Panc1 (cell line): Measurements from ENCODE around the gene NDUFS4. TPM values are rescaled to one million over a fixed set of nuclear protein-coding genes. Genes with fewer than 3 reads are reported as not detected.

Experiments used
- ATAC-seq: fragments of 200-7000 bp; cut with Tn5 transposase; 2 replicates; pipeline ENCODE4 v1.9.1; 2020; ENCODE audit warnings: mild to moderate bottlenecking, moderate library complexity
- BruUV-seq: library from RNA; stranded (reverse); fragments of 400-500 nt; replicated peaks from 2 replicates; lab custom pipeline; 2021; lab: Mats Ljungman, UMichigan
- CTCF ChIA-PET: fragments of 300-600 bp; sonication (Branson Sonifier 250); formaldehyde crosslinking; loops from one replicate; lab custom pipeline; 2022; ENCODE audit warnings: antibody characterized with exemption; lab: Charles Lee
- POLR2A ChIA-PET: fragments of 300-600 bp; sonication (Branson Sonifier 250); formaldehyde crosslinking; loops from one replicate; lab custom pipeline; 2022; ENCODE audit warnings: antibody characterized with exemption; lab: Charles Lee
- DNase-seq: peaks from one replicate; pipeline ENCODE4 v3.0.0-alpha.2; 2010; ENCODE audit warnings: low read depth, low spot score
- H3K27ac ChIP-seq: 2 replicates; pipeline ENCODE4 v1.5.1; 2011; ENCODE audit warnings: mild to moderate bottlenecking, low read length, inconsistent platforms
- H3K27me3 ChIP-seq: fragments of 200-500 bp; sonication (Bioruptor generic); 2 replicates; pipeline ENCODE4 v1.6.0; 2014; ENCODE audit warnings: low read length, inconsistent platforms; ENCODE audit not compliant: control insufficient read depth, insufficient read depth
- H3K36me3 ChIP-seq: fragments of 200-500 bp; sonication (Bioruptor generic); 2 replicates; pipeline ENCODE4 v1.5.1; 2014; ENCODE audit warnings: inconsistent platforms, mild to moderate bottlenecking, low read length, moderate library complexity; ENCODE audit not compliant: control insufficient read depth, insufficient read depth
- H3K4me1 ChIP-seq: 2 replicates; pipeline ENCODE4 v1.5.1; 2011; ENCODE audit warnings: inconsistent platforms, mild to moderate bottlenecking, low read length, moderate library complexity; ENCODE audit not compliant: control insufficient read depth, insufficient read depth
- H3K4me3 ChIP-seq, 2 experiments: 2 replicates each; pipeline ENCODE4 v1.5.1; 2011 to 2012; ENCODE audit warnings: low read depth in 2 of 2, low read length in 2 of 2, mild to moderate bottlenecking in 2 of 2, inconsistent platforms in 1 of 2, moderate library complexity in 1 of 2
- H3K9me3 ChIP-seq: fragments of 200-500 bp; sonication (Bioruptor generic); 2 replicates; pipeline ENCODE4 v1.5.1; 2014; ENCODE audit warnings: low read depth, mild to moderate bottlenecking, inconsistent platforms, low read length, moderate library complexity; ENCODE audit not compliant: control insufficient read depth, insufficient read depth
- POLR2AphosphoS5 ChIP-seq: IDR thresholded peaks from 2 replicates; pipeline ENCODE4 v1.6.1; 2012; ENCODE audit warnings: mild to moderate bottlenecking, low read depth, low read length, moderate library complexity
- SIN3A ChIP-seq: IDR thresholded peaks from 2 replicates; pipeline ENCODE4 v1.6.1; 2012; ENCODE audit warnings: low read depth, mild to moderate bottlenecking, low read length, moderate library complexity, borderline replicate concordance; ENCODE audit not compliant: insufficient read depth
- TCF7L2 ChIP-seq: IDR thresholded peaks from 2 replicates; pipeline ENCODE4 v1.6.1; 2011; ENCODE audit warnings: mild to moderate bottlenecking, low read depth, low read length, inconsistent platforms
- in situ Hi-C: cut with HindIII; loops from 2 replicates; pipeline ENCODE4 v1.10.0; 2016; ENCODE audit warnings: low sequenced_read_pairs, low pct_unique_long_range_greater_than_20kb
- intact Hi-C: fragments of 100-400 bp; cut with micrococcal nuclease; formaldehyde crosslinking; loops from one replicate; pipeline ENCODE4 v1.10.0; 2022; ENCODE audit not compliant: unreplicated experiment
- total RNA-seq: library from RNA; stranded (reverse); gene quantifications from one replicate; pipeline ENCODE4 v1.2.1, GENCODE V29; 2021; ENCODE audit not compliant: unreplicated experiment
- TF ChIP-seq, protein P1 (sequence below), 2 experiments: IDR thresholded peaks; 2 replicates each; pipeline ENCODE4 v1.6.1; 2011 to 2012; ENCODE audit warnings: low read depth in 2 of 2, control low read depth in 1 of 2, low read length in 1 of 2, mild to moderate bottlenecking in 1 of 2, moderate library complexity in 1 of 2; ENCODE audit not compliant: insufficient read depth in 1 of 2
- TF ChIP-seq, protein P2 (sequence below): fragments of 450-650 bp; IDR thresholded peaks from 2 replicates; pipeline ENCODE4 v1.5.1; 2017; ENCODE audit warnings: mild to moderate bottlenecking

Gene NDUFS4
- total RNA-seq, 1 experiment from 2014 or later: 86.2 TPM

DNA sequence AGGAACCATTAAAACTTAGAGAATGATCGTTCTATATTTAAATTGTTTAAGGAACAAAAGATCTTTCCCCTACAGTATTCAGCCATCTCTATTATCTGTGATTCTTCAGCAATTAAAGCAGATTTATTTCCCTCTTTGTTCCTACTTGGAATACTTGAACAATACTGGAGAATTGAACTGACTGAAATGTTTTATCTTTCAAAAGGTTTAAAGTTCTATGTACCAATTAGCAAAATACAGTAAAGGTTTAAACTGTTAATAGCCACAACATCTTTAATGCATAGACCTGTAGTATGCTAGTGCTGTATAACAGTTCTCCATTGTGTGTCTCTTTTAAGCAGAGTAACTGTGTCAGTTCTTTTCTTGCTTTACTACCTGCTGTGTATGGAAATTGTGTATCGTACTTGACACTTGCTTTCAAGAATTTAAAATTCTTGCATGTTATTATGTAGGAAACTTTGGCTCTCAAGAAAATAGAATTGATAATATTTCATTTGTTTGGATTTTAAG lies 54.0 kb downstream of the NDUFS4 start:
- Histone ChIP-seq H3K36me3 (no peaks in the 10 kb centered on the region), H3K27me3 (no peaks in the 10 kb centered on the region), H3K9me3 (no peaks in the 10 kb centered on the region), H3K4me3 (no peak overlapping the region), H3K27ac (no peak overlapping the region), H3K4me1 (no peaks in the 10 kb centered on the region)
- ATAC-seq (no peak), DNase-seq (no peak)
- no TSS peak for BruUV-seq
- CTCF ChIA-PET: no interaction called here
- no peak for TF ChIP-seq POLR2AphosphoS5
- TF ChIP-seq, protein P1, sequence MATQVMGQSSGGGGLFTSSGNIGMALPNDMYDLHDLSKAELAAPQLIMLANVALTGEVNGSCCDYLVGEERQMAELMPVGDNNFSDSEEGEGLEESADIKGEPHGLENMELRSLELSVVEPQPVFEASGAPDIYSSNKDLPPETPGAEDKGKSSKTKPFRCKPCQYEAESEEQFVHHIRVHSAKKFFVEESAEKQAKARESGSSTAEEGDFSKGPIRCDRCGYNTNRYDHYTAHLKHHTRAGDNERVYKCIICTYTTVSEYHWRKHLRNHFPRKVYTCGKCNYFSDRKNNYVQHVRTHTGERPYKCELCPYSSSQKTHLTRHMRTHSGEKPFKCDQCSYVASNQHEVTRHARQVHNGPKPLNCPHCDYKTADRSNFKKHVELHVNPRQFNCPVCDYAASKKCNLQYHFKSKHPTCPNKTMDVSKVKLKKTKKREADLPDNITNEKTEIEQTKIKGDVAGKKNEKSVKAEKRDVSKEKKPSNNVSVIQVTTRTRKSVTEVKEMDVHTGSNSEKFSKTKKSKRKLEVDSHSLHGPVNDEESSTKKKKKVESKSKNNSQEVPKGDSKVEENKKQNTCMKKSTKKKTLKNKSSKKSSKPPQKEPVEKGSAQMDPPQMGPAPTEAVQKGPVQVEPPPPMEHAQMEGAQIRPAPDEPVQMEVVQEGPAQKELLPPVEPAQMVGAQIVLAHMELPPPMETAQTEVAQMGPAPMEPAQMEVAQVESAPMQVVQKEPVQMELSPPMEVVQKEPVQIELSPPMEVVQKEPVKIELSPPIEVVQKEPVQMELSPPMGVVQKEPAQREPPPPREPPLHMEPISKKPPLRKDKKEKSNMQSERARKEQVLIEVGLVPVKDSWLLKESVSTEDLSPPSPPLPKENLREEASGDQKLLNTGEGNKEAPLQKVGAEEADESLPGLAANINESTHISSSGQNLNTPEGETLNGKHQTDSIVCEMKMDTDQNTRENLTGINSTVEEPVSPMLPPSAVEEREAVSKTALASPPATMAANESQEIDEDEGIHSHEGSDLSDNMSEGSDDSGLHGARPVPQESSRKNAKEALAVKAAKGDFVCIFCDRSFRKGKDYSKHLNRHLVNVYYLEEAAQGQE (IDR thresholded peaks at IDR 0.05; ENCODE audit: insufficient read depth in 1 of 2, low read depth in 2 of 2, low read length in 1 of 2): no peak
- TF ChIP-seq SIN3A: no peak
- TF ChIP-seq TCF7L2: no peak
- TF ChIP-seq, protein P2, sequence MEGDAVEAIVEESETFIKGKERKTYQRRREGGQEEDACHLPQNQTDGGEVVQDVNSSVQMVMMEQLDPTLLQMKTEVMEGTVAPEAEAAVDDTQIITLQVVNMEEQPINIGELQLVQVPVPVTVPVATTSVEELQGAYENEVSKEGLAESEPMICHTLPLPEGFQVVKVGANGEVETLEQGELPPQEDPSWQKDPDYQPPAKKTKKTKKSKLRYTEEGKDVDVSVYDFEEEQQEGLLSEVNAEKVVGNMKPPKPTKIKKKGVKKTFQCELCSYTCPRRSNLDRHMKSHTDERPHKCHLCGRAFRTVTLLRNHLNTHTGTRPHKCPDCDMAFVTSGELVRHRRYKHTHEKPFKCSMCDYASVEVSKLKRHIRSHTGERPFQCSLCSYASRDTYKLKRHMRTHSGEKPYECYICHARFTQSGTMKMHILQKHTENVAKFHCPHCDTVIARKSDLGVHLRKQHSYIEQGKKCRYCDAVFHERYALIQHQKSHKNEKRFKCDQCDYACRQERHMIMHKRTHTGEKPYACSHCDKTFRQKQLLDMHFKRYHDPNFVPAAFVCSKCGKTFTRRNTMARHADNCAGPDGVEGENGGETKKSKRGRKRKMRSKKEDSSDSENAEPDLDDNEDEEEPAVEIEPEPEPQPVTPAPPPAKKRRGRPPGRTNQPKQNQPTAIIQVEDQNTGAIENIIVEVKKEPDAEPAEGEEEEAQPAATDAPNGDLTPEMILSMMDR: no peak
- POLR2A ChIA-PET: interaction anchor here (0.6 kb wide), 1 partner anchor 509 kb away, joined by 3 read pairs; no protein-coding TSS in a partner anchor
- in situ Hi-C loops (no loop called here), intact Hi-C loops (no loop called here)

DNA sequence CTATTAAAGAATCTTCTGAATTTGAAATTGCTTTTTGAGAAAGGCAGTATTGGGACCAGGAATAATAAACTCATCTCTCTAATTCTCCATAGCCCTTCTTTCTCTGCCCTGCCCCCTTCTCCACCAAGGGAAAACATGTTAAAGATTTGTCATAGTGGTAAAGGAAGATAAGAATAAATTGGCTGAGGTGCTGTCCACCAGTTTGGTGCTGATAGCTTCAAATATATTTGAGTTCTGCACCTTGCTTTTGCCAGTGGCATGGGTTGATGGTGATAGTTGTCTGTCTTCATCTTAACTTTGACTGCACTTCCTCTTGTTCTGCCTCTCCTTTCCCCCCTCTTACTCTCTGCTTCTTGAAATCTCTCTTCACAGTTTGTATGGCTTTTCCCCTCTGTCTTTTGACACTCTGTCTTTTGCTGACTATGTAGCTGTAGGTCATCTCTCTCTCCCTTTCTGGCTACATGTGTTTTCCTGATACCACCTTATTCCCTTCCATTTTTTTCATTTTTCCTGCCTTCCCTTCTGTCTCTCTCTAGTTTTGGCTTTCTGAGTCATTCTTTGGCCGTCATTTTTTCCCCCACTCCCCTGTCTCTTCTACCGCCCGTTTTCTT lies 56.6 kb downstream of the NDUFS4 start:
- Histone ChIP-seq H3K27me3 (no peaks in the 10 kb centered on the region), H3K36me3 (no peaks in the 10 kb centered on the region), H3K27ac (no peak overlapping the region), H3K9me3 (0 out of 2 replicates have a peak, but pooled peaks cover under 1% of the 10 kb centered on the region), H3K4me1 (no peaks in the 10 kb centered on the region), H3K4me3 (no peak overlapping the region)
- no peak for DNase-seq
- CTCF ChIA-PET: interaction anchor here (0.6 kb wide), 1 partner anchor 55 kb away, joined by 3 read pairs; no protein-coding TSS in a partner anchor
- intact Hi-C loops: no loop called here
- TF ChIP-seq, protein P2: no peak
- TF ChIP-seq, protein P1 (IDR thresholded peaks at IDR 0.05; ENCODE audit: insufficient read depth in 1 of 2, low read depth in 2 of 2, low read length in 1 of 2): peak; percentile 78 to 84
- BruUV-seq: no TSS peak
- POLR2A ChIA-PET: no interaction called here
- in situ Hi-C loops: no loop called here
- no peak for ATAC-seq
